NOMO-1 (cell line): ENCODE data around the gene GUCD1.

Experiments used
- DNase-seq, 2 experiments: peaks; one replicate each; lab custom pipeline; 2025; ENCODE audit not compliant: unreplicated experiment in 2 of 2; lab: John Stamatoyannopoulos, UW

GUCD1 gene

DNA sequence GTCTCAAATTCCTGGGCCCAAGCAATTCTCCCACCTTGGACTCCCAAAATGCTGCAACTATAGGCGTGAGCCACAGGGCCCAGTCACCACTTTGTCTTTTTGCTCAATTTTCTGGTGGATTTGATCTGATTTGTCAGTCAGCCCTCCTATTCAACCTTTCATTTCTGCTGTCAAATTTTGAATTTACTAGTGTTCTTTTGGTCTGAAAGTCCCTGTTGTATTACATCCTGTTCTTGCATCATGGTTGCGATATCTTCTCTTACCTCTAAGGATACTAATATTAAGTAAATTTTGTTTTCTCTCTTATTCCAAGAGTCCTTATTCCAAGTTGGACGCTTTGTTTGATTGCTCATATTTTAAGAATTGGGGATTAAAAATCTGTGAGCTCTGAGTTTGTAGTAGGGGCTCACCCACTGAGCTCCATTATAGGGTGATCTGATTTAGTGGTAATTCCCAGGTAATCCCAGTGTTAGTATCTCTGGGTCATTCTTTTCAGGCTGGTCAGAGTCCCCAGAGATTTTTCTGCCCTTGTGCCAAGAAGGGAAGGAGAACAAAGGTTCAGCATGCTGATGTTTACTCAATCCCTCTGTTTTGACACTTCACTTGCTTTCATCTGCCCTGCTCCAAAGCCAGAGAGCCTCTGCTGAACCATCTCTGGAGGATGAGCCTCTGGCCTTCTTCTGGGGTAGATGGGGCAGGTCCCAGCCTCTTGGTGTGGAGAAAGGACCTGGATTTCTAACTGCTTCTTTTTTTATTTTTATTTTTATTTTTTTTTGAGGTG is 49.8 kb downstream of the GUCD1 start:
- DNase-seq, result peak in 1 of 2 experiments; percentile 13

DNA sequence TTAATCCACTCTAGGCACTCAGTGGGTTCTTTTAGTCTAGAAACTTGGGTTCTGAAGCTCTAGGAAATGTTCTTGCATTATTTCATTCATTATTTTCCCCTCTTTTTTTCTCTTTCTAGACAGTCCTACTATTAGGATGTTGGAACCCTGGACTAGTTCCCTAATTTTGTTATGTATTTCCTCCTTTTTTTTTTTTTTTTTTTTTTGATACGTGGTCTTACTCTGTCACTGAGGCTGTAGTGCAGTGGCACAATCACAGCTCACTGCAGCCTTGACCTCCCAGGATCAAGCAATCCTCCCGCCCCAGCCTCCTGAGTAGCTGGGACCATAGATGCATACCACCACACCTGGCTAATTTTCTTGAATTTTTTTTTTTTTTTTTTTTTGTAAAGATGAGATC is 50.4 kb downstream of the GUCD1 start:
- no peak for DNase-seq

DNA sequence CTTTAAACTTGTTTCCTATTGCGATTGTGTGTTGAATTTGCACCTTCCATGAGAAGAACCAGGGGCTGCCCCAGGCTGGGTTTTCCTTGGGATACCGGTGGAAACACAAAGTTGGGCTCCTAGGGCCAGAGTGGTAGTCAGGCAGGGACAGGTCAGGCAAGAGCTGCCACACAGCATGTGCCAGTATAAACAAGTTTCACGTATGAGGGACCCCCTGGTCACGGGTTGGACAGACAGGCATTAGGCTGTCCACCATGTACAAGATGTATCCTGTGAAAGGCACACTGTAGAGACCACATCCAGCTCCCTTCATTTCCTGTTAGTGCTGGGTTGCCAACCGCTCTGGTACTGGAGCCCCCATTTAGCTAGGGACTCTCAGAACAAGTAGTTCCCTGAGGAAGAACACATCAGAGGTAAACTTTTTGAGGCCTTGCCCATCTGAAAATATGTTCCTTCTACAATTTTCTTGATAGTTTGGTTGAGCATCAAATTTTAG is 51.0 kb downstream of the GUCD1 start:
- no peak for DNase-seq

DNA sequence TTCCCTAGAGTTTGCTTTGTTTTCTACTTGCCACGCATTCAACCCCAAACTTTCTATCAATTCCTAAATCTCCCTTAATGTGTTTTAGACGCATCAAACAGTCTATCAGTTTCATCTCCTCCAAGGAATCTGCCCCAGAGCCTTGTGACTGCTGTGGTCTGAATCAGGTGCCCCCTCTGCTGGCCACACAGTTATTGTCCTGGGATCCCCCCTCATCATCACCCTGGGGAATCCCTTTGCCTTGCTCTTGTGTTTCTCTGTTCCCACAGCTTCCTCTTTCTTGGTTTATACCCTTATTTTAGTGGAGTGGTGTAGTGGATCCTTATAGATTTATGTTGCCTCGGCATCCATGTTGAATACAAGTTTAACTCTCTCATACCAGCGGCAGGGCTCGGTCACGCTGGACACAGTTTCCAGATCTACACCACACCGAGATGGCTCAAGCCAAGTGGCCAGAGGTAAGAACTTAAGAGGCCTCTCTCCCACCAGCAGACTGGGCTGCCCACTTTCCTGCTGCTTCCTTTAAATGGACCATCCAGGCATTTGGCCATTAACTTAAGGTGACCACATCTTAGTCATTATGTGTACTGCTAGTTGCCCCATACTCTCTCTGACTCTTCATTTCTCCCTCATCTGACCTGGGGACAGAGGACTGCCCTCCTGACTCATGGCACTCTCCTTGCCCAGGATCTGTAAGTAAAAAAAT is 51.6 kb downstream of the GUCD1 start:
- DNase-seq, result peak; percentile 79 to 94

DNA sequence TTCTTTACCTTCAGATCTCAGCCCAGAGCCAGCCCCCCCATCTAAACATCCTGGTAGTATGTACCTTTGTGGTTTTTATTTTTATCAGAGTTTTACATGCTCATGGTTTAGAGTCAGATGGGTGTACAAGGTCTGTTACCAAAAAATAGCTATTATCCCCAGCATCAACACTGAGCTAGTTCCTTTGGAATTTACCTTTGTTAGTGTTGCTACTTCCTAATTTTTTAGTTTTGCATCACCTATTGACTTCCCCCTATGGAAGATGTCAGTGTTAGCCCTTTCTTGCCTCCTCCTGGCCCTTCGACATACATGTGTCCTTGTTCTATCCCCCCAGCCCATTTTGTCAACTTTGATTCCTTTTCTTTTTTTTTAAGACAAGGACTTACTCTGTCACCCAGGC is 52.4 kb downstream of the GUCD1 start:
- no peak for DNase-seq

DNA sequence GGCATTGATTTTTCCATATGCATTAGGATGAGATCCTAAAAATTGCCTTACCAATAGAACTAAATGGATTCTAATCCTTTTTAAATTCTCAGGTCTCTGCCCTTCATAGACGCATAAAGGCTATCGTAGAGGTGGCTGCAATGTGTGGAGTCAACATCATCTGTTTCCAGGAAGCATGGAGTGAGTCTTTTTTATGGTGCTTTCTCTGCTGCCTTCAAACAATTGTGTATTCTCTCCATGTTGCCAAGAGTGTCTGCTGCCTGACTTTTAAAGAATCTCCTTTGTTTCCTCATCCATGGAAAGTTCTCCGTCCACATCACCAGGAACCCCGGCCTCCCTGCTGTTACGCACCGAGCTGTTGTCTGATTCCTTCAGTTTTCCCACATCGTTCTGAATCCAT is 52.9 kb downstream of the GUCD1 start:
- DNase-seq, result no peak

DNA sequence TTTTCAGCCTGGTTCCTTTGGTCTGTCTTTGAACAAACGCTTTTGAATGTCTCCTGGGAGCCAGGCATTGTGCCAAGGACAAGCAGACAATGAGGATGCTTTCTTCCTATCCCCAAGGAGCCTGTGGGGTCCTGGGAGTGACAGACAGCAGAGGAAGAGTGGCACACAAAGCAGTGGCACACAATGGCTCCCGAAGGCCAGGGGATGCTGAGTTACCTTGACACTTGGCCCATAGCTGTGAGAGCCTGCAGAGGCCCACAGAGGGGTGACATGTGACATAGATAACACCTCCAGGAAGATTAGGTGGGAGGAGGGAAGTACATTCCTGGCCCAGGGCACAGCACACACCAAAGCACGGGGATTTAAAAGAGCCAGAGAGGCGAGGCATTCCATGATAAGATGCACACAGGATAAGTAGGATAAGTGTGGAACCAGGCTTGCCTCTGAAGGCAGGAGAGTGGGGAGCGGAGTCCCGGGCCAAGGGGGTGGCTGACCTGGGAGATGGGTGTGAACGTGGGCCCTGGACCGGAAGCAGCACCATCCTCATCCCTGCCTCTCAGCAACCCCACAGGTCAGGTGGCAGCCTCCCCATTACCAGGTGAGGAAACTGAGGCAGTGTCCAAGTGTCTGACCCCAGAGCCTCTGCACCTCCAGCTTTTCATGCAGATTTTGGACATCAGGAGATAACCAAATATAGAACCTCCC is 53.5 kb downstream of the GUCD1 start:
- no peak for DNase-seq

DNA sequence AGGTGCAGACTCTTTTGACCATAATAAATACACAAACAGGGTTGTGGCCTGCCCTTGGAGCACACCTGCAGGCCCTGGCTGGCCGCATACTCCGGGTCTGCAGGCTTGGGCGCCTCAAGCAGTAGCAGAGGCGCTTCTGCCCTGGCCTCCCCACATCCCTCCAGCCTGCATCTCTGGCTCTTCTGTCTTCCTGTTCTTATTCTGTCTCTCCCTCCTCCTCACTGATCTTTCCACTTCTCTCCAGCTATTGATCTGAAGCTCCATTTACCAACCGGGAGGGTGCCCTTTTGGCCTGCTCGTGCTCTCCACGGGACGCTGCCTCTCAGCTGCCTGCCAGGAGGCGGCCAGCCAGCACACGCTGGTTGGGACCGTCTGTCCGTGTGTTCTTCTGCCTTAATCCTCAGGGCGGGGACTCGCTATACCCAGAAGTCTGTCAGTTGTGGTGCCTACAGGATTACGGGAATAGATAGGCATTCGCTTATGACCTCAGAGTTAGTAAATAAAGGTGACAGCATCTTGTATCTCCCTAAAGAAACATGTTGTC is 54.6 kb downstream of the GUCD1 start:
- DNase-seq, result no peak

DNA sequence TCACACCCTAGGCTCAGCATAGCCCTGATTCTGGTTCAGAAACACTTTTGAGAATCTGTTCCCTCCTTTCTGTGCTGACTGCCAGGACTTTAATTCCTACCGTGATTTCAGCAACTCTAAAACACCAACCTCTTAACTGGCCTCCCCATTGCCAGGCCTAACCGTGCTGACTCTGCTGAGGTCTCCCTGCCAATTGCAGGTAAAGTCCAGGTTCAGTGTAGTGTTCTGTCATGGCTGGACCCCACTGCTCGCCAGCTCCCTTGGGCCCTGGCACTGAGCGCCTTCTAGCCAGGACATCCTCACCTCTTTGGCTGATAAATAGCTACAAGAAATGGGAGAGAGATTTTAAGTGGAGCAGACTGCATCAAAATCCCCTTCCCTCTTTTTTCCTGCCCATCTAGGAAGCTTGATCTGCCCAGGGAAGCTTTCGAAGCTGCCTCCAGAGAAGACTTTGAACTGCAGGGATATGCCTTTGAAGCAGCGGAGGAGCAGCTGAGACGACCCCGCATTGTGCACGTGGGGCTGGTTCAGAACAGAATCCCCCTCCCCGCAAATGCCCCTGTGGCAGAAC is 55.1 kb downstream of the GUCD1 start:
- DNase-seq, result no peak

DNA sequence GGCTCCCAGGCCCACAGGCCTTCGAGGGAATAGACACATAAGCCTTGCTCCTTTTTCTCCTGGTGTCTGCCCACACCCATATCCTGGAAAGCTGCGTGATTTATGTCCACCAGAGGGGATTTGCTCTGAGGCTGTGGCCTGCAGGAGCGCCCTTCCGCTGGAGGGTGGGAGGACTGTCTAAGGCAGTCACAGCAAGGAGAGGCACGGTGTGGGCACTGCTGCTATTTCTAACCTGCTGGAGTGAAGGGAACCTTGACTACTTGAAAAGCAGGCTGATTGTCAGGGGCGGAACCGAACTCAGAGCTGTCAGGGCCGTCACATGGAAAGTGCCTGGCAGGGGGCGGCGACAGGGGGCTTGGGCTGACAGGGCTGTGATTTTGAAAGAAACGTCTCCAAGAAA is 56.1 kb downstream of the GUCD1 start:
- no peak for DNase-seq

DNA sequence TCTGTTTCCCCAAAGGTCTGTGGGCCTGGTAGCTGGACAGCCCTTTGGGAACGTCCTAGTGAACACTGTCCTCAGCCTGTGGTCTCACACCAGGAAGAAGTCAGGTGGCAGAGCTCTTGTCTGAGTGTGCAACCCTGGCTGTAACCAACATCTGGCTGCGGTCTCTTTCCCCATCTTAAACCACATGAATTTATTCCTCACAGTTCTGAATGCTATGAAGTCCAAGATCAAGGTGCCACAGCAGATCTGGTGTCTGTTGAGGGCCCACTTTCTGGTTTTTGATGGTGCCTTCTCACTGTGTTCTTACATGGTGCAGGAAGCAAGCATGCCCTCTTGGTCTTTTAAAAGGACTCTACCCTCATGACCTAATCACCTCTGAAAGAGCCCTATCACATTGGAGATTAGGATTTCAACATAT is 57.1 kb downstream of the GUCD1 start:
- peak; percentile 45 to 67 for DNase-seq

DNA sequence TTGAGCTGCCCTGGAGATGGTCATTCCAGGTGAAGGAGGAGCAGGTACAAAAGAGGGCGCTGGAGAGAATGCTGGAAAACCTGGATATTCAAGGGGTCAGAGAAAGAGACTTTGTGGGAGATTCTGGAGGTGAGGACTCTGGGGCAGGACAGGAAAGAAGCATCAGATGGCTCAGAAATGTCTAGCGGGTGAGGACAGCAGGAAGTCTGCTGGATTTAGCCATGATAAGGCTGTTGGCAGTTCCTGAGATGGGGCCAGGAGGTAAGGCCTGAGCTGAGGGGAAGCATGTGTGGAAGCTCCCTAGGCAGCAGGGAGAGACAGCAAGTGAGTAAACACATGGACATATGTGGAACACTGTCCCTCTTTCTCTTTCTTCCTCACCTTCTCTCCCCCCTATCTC is 58.3 kb downstream of the GUCD1 start:
- DNase-seq, result no peak

DNA sequence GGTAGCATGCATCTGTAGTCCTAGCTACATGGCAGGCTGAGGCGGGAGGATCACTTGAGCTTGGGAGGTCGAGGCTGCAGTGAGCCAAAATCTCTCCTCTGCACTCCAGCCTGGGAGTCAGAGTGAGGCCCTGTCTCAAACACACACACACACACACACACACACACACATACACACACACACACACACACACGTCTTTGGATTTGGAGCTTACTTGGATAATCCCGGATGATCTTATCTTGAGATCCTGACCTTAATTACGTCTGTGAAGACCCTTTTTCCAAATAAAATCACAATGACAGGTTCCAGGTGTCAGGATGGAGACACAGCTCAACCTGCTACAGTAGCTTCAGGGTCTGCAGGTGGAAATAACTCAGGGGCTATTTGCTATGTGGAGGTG is 58.7 kb downstream of the GUCD1 start:
- no peak for DNase-seq

DNA sequence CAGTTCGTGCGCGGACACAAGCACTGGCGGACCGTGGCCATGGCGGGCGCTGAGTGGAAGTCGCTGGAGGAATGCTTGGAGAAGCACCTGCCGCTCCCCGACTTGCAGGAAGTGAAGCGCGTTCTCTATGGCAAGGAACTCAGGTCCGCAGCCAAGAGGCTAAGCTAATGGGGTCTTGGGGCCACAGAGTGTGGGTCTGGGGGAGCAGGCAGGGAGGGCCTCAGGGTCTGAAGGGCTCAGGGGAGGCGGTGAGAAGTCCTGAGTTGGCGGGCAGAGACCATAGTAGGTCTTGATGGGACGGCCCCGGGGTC is 59.6 kb downstream of the GUCD1 start:
- DNase-seq, result no peak

DNA sequence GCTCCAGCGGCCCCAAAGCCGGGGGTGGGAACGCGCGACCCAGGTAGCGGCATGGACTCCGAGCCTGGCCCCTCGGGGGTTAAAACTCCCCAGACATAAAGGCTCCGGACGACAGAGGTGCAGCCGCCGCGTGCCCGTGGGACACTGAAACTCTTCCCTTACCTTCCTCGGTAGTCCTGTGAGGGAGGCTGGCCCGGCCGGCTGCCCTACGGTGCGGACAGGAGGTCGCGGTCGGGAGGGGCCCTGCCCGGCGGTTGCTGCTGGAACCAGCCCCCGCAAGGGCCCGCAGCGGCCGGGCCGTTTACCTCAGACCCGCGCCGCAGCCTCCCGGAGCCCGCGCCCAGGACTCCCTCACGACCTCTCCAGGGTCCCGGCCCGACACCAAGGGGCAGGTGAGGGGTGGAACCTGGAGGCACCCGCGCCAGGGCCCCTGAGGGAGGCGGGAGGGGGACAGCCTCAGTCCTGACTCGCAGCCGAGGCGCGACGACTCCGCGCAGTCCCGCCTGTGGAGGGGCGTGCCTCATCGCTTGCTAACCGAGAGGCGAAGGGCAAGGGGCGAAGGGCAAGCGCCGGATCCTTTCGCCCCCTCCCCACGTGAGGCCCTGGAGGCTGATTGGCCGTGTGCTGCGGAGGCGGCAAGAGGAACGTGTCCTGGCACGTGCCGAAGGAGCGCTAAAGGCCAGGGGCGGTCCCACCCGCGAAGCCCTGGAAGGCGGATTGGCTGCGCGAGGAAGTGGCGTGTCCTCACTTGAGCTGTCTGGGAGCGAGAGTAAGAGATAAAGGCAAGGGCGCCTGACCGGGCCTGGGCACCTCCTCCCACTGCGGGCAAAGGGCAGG is 60.2 kb downstream of the GUCD1 start, which contains the start of gene UPB1:
Gene UPB1 (plus strand): TSS at position 805 of the 837 bp plus-strand sequence. CDS start 72 bp downstream, outside the sequence.
- DNase-seq, result no peak

DNA sequence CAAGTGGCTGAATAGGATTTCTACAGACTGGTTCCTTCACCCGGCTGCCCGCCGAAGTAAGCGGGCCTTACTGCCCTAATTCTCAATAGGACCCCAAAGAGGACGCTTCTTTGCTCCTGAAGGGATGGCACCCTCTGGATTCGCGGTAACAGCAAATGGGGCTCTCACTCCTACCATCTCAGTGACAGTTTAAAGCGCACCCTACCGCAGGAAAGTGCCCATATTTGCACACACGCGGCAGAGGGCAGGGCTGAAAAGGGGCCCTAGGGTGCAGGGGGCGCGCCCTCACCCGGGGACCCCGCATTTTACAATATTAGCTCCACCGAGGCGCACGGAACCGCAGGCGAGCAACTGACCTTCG is 60.8 kb downstream of the GUCD1 start:
- no peak for DNase-seq

DNA sequence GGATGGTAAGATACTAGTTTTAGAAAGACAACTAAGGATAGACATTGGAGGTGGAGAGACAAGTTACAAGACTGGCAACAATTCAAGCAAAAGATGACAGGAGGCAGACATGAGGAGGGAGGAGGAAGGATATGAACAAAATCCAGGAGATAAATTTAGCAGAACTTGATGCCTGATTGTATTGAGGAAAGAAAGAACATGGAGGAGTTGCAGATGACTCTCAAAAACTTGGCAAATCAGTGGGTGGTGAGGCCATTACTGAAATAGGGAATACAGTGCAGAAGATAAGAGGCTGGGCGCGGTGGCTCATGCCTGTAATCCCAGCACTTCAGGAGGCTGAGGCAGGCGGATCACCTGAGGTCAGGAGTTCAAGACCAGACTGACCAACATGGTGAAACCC is 62.5 kb downstream of the GUCD1 start:
- DNase-seq, result no peak
